PC-9 (cell line): Measurements from ENCODE around the gene DPEP3.

Source experiments
- EZH2 ChIP-seq: fragments of 200-600 bp; sonication (generic); IDR thresholded peaks from 2 replicates; pipeline ENCODE4 v1.8.0; 2017; ENCODE audit warnings: antibody characterized with exemption, low read depth
- TF ChIP-seq, protein P1 (sequence below): fragments of 200-600 bp; sonication (generic); conservative IDR thresholded peaks from 2 replicates; pipeline ENCODE4 v1.6.1; 2017; ENCODE audit warnings: mixed run types, antibody characterized with exemption, mild to moderate bottlenecking, moderate library complexity

DNA sequence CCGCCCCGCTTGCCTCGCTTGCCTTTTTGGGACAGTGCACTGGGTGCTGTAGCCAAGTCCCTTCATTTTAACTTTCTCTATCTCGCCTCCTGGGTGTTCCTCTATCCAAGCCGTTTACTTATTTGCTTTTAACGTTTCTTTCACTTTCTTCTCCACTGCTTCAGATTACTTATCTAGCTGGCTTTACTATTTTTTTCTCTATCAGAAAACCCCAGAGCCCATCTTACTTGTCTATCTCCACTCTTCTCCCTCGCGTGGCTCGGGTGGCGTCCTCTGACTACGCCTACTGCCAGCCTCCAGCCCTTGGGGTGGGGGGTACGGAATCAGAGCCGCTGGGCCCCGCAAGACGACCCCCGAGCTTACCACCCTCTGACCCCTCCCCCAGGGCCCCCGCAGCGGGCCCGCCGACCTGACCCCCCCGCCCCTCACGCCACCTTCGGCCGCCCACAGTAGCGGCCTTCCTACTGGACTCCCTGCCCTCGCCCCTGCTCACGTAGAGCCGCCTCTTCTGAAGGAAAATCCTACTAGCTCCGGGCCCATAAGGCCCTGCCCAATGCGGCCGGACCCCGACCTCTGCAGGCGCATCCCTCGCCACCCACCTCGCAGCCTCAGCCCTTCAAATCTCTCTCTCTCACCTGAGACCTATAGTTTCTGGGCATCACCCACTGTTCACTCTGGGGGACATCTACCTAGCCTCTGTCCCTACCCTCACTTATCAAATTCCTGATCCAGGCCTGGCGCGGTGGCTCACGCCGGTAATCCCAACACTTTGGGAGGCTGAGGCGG, 10.9 kb downstream of the DPEP3 start:
- TF ChIP-seq EZH2, result no peak
- TF ChIP-seq, protein P1, sequence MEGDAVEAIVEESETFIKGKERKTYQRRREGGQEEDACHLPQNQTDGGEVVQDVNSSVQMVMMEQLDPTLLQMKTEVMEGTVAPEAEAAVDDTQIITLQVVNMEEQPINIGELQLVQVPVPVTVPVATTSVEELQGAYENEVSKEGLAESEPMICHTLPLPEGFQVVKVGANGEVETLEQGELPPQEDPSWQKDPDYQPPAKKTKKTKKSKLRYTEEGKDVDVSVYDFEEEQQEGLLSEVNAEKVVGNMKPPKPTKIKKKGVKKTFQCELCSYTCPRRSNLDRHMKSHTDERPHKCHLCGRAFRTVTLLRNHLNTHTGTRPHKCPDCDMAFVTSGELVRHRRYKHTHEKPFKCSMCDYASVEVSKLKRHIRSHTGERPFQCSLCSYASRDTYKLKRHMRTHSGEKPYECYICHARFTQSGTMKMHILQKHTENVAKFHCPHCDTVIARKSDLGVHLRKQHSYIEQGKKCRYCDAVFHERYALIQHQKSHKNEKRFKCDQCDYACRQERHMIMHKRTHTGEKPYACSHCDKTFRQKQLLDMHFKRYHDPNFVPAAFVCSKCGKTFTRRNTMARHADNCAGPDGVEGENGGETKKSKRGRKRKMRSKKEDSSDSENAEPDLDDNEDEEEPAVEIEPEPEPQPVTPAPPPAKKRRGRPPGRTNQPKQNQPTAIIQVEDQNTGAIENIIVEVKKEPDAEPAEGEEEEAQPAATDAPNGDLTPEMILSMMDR, result no peak
